SHP77 (cell line): ENCODE measurements around the gene HELZ.
"Not testable (repeated sequence)": the region's sequence is repeated elsewhere in the genome, so short reads cannot be mapped to it uniquely, and the experiment has no call there.

Source experiments
- DNase-seq, 2 experiments: peaks; one replicate each; lab custom pipeline; 2025; lab: John Stamatoyannopoulos, UW

Gene HELZ

GRCh38 chr17:67245073-67245693 is at the start of gene HELZ:
Gene HELZ (minus strand): TSS chr17:67245196. CDS start chr17:67218804, 26,392 bp downstream.
- peak; percentile 72 to 76 for DNase-seq

GRCh38 chr17:67293251-67294203 is 48.5 kb upstream of the HELZ start:
- peak; percentile 62 to 64 for DNase-seq

DNA sequence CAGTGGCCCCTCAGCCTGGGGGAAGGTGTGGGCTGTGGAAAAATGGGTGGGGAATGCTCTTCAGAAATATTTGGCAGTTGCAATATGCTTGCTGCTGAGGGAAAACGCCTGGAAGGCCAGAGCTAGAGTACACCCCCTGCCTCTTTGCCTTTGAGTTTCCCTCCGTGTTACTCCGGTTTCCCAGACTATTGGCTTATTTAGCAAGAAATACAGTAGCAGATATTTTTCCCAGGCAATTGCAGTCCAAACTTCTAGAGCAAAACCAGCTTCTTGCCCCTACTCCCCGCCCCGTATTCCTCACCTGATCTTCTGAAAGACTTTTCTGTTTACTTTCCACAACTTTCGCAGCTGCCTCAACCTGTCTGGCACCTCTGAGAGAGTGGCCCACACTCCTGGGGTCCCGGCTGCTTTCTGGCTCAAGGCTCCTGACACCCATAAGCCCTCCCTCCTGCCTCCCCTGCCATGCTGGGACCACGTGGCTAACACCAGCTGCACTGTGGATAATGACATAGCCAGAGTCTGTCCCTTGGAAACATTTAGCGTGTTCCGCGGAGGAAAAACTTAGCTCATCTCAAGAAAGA is 45.8 kb upstream of the HELZ start:
- DNase-seq = no peak

GRCh38 chr17:67290244-67290643 is 45.2 kb upstream of the HELZ start:
- DNase-seq = no peak

DNA sequence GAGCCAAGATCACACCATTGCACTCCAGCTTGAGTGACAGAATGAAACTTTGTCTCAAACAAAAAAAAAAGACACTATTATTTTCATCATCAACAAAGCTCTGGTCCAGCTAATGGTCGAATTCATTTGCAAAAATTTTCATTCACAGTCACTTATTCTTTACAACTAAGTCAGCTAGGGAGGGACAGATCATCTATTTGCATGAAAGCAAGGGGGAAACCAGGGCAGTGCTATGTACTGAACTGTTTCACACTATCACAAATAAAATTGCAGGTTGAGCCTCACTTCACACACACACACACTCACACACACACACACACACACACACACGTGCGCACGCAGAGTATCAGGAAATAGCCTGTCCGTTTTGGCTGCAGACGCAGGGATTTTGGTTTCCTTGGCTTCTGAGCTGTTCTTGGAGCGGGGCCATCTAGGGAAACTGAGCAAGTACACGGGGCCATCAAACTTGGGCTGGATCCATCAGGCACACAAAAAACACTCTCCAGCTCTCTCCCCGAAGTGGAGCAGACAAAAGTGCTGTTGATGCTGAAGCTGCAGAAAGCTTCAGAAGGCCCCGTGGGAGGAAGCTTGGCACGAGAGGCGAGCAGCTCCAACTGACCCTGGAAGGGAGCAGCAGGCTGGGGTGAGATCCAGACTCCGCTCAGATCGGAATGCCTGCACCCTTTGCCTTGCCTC is 44.3 kb upstream of the HELZ start:
- peak; percentile 8 to 31 for DNase-seq

- not testable (repeated sequence) for DNase-seq
Observed at GRCh38 chr17:67286826-67287225, 41.8 kb upstream of the HELZ start.

DNA sequence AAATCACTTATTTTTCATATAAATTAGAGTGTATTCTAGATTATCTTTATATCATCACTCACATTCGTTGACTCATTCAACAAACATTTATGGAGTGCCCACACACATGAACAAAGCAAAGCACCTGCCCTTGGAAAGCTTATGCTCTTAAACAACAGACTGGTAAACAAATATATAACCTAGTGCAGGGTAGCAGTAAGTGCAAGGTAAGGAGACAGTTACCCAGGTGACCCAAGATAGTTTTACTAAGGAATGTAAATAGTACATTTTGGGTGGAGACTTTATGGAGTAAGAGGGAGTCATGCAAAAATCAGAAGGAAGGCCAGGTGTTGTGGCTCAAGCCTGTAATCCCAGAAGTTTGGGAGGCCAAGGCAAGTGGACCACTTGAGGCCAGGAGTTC is 40.4 kb upstream of the HELZ start:
- DNase-seq = no peak

GRCh38 chr17:67283731-67284516 is 38.9 kb upstream of the HELZ start:
- no peak for DNase-seq

GRCh38 chr17:67281743-67282142 is 36.7 kb upstream of the HELZ start:
- DNase-seq = no peak

DNA sequence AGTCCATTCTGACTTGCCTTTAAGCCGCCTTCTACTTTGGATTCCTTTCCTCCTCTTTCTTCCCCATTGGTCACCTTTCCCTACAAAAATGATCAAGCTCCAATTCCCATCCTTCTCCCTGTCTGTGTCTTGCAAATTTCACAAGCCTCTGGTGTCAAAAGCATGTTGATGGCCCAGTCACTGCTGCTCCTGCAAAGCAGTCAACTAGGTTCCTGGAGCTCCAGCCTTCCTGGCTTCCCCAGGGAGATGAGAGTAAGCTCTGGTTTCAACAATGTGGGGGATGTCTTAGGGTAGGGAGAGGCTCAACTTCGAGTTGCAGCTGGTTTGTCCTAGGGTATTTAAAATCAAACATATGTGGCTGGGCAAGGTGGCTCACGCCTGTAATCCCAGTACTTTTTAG is 36.1 kb upstream of the HELZ start:
- no peak for DNase-seq

- DNase-seq = peak; percentile 93 to 96
Observed at GRCh38 chr17:67280279-67280678, 35.3 kb upstream of the HELZ start.

GRCh38 chr17:67279115-67279514 is 34.1 kb upstream of the HELZ start:
- DNase-seq = no peak

GRCh38 chr17:67278363-67278762 is 33.4 kb upstream of the HELZ start:
- no peak for DNase-seq

- peak; percentile 47 to 58 for DNase-seq
Observed at GRCh38 chr17:67276075-67276474, 31.1 kb upstream of the HELZ start.

DNA sequence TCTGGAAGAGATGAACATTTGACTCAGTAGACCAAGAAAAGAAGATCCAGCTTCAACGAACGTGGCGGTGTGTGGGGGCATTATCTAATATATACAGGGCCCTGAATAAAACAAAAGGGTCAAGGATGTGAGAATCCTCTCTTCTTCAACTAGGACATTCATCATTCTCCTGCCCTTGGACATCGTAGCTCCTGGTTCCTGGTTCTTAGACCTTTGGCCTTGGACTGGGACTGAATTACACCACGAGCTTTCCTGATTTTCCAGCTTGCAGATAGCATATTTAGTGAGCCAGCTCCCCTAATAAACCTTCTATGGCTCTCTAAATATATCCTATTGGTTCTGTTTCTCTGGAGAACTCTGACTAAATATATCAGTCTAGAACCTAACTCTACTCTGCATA is 29.5 kb upstream of the HELZ start:
- DNase-seq = no peak

GRCh38 chr17:67273900-67274299 is 28.9 kb upstream of the HELZ start:
- no peak for DNase-seq

- no peak for DNase-seq
Observed at GRCh38 chr17:67272312-67273047, 27.5 kb upstream of the HELZ start.

GRCh38 chr17:67271187-67271586 is 26.2 kb upstream of the HELZ start:
- not testable (repeated sequence) for DNase-seq

DNA sequence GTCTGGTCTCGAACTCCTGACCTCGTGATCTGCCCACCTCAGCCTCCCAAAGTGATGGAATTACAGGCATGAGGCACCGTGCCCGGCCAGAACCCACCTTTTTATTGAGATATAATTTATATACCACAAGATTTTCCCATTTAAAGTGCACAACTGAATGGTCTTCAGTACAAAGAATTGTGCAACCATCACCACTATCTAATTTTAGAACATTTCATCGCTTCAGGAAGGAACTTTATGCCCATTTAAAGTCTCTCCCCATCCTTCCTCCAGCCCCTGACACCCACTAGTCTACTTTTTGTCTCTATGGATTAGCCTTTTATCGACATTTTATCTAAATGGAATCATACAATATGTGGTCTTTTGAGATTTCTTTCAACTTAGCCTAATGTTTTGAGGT is 25.4 kb upstream of the HELZ start:
- DNase-seq = no peak

GRCh38 chr17:67266496-67266895 is 21.5 kb upstream of the HELZ start:
- DNase-seq = no peak
